Activated T-cell treated with anti-CD3 and anti-CD28 coated beads, Interleukin-2, amount 50 U/mL, for 4 hours (primary cell): ENCODE measurements around the gene TBXT. TPM values are rescaled to one million over a fixed set of nuclear protein-coding genes. Genes with fewer than 3 reads are reported as not detected.
"Not testable (repeated sequence)": the region's sequence is repeated elsewhere in the genome, so short reads cannot be mapped to it uniquely, and the experiment has no call there.

Experiments used
- ATAC-seq, 2 donors: fragments of 200-7000 bp; cut with Tn5 transposase; one replicate each; pipeline ENCODE4 v1.10.0; 2021
- DNase-seq: peaks from one replicate; pipeline ENCODE4 v3.0.0-alpha.2; 2020
- H3K27me3 Mint-ChIP-seq: one replicate; pipeline ENCODE4 v1.8.0; 2021; ENCODE audit warnings: low read depth, mixed read lengths
- H3K36me3 Mint-ChIP-seq: one replicate; pipeline ENCODE4 v1.8.0; 2022; ENCODE audit warnings: mixed read lengths; ENCODE audit not compliant: insufficient read depth
- H3K4me1 Mint-ChIP-seq: one replicate; pipeline ENCODE4 v1.8.0; 2021; ENCODE audit warnings: low read depth, mixed read lengths
- H3K4me3 Mint-ChIP-seq: one replicate; pipeline ENCODE4 v1.8.0; 2021; ENCODE audit warnings: mild to moderate bottlenecking, moderate library complexity, mixed read lengths
- H3K9me3 Mint-ChIP-seq: one replicate; pipeline ENCODE4 v1.8.0; 2021; ENCODE audit warnings: mixed read lengths
- total RNA-seq, 3 donors: library from RNA; stranded (reverse); gene quantifications; one replicate each; pipeline ENCODE4 v1.2.1, GENCODE V29; 2021

Gene TBXT
- total RNA-seq, 3 donors from 2014 or later: not detected

GRCh38 chr6:166162599-166163342 lies 4.9 kb downstream of the TBXT start:
- Mint-ChIP-seq H3K36me3 (no peaks in the 10 kb centered on the region), H3K4me1 (peaks cover 8% of the 10 kb centered on the region), H3K9me3 (no peaks in the 10 kb centered on the region), H3K27me3 (peaks cover 52% of the 10 kb centered on the region), H3K4me3 (no peak overlapping the region)
- ATAC-seq: peak; percentile 61 to 67
- DNase-seq: no peak

GRCh38 chr6:166157930-166158617 lies 9.6 kb downstream of the TBXT start:
- ATAC-seq (no peak), DNase-seq (no peak)
- Mint-ChIP-seq H3K36me3 (no peaks in the 10 kb centered on the region), H3K4me3 (no peak overlapping the region), H3K4me1 (no peaks in the 10 kb centered on the region), H3K9me3 (no peaks in the 10 kb centered on the region), H3K27me3 (peaks cover 15% of the 10 kb centered on the region)

GRCh38 chr6:166156942-166157341 lies 10.7 kb downstream of the TBXT start:
- no peaks in the 10 kb centered on the region for H3K4me1 Mint-ChIP-seq
- H3K27me3 Mint-ChIP-seq: peaks cover 8% of the 10 kb centered on the region
- ATAC-seq: no peak
- DNase-seq: no peak
- H3K36me3 Mint-ChIP-seq: no peaks in the 10 kb centered on the region
- H3K9me3 Mint-ChIP-seq: peaks cover under 1% of the 10 kb centered on the region
- no peak overlapping the region for H3K4me3 Mint-ChIP-seq

- Mint-ChIP-seq H3K36me3 (no peaks in the 10 kb centered on the region), H3K4me1 (no peaks in the 10 kb centered on the region), H3K27me3 (peaks cover 13% of the 10 kb centered on the region), H3K9me3 (peaks cover 10% of the 10 kb centered on the region), H3K4me3 (no peak overlapping the region)
- ATAC-seq: no peak
- no peak for DNase-seq
Observed at GRCh38 chr6:166153966-166154365, 13.7 kb downstream of the TBXT start.

GRCh38 chr6:166152660-166153059 lies 15.0 kb downstream of the TBXT start:
- Mint-ChIP-seq H3K4me1 (no peaks in the 10 kb centered on the region), H3K4me3 (no peak overlapping the region), H3K27me3 (peaks cover 20% of the 10 kb centered on the region), H3K9me3 (peaks cover 10% of the 10 kb centered on the region), H3K36me3 (no peaks in the 10 kb centered on the region)
- ATAC-seq: no peak
- DNase-seq: no peak

GRCh38 chr6:166151798-166152197 lies 15.9 kb downstream of the TBXT start:
- no peaks in the 10 kb centered on the region for H3K4me1 Mint-ChIP-seq
- DNase-seq: no peak
- H3K4me3 Mint-ChIP-seq: no peak overlapping the region
- ATAC-seq: no peak
- no peaks in the 10 kb centered on the region for H3K36me3 Mint-ChIP-seq
- peaks cover 10% of the 10 kb centered on the region for H3K9me3 Mint-ChIP-seq
- peaks cover 22% of the 10 kb centered on the region for H3K27me3 Mint-ChIP-seq

- DNase-seq (no peak), ATAC-seq (no peak)
- Mint-ChIP-seq H3K27me3 (peaks cover 20% of the 10 kb centered on the region), H3K4me3 (no peak overlapping the region), H3K9me3 (no peaks in the 10 kb centered on the region), H3K4me1 (no peaks in the 10 kb centered on the region), H3K36me3 (no peaks in the 10 kb centered on the region)
Observed at GRCh38 chr6:166145751-166146150, 21.9 kb downstream of the TBXT start.

- H3K4me1 Mint-ChIP-seq: no peaks in the 10 kb centered on the region
- H3K27me3 Mint-ChIP-seq: peaks cover 10% of the 10 kb centered on the region
- no peak overlapping the region for H3K4me3 Mint-ChIP-seq
- no peaks in the 10 kb centered on the region for H3K9me3 Mint-ChIP-seq
- no peak for DNase-seq
- H3K36me3 Mint-ChIP-seq: no peaks in the 10 kb centered on the region
- ATAC-seq: no peak
Observed at GRCh38 chr6:166143011-166143410, 24.6 kb downstream of the TBXT start.

- H3K4me1 Mint-ChIP-seq: no peaks in the 10 kb centered on the region
- H3K27me3 Mint-ChIP-seq: peaks cover 41% of the 10 kb centered on the region
- H3K4me3 Mint-ChIP-seq: no peak overlapping the region
Observed at GRCh38 chr6:166127624-166128472, 39.8 kb downstream of the TBXT start.

GRCh38 chr6:166123115-166123514 lies 44.5 kb downstream of the TBXT start:
- ATAC-seq, H3K4me3 Mint-ChIP-seq, H3K9me3 Mint-ChIP-seq, H3K36me3 Mint-ChIP-seq, H3K4me1 Mint-ChIP-seq, DNase-seq: not testable (repeated sequence)
- peaks cover 25% of the 10 kb centered on the region for H3K27me3 Mint-ChIP-seq

More at GRCh38 chr6:166127624-166128472, 39.8 kb downstream of the TBXT start:
- DNase-seq (no peak), ATAC-seq (no peak)
- no peaks in the 10 kb centered on the region for H3K9me3 Mint-ChIP-seq
- H3K36me3 Mint-ChIP-seq: no peaks in the 10 kb centered on the region

GRCh38 chr6:166121726-166122125 lies 45.9 kb downstream of the TBXT start:
- no peaks in the 10 kb centered on the region for H3K9me3 Mint-ChIP-seq
- H3K27me3 Mint-ChIP-seq: peaks cover 17% of the 10 kb centered on the region
- DNase-seq (no peak), ATAC-seq (no peak)
- no peaks in the 10 kb centered on the region for H3K4me1 Mint-ChIP-seq
- no peaks in the 10 kb centered on the region for H3K36me3 Mint-ChIP-seq
- no peak overlapping the region for H3K4me3 Mint-ChIP-seq

GRCh38 chr6:166119116-166119911 lies 48.3 kb downstream of the TBXT start:
- no peak for DNase-seq
- peaks cover 10% of the 10 kb centered on the region for H3K27me3 Mint-ChIP-seq
- no peak for ATAC-seq
- H3K4me3 Mint-ChIP-seq: no peak overlapping the region
- no peaks in the 10 kb centered on the region for H3K4me1 Mint-ChIP-seq
- peaks cover 5% of the 10 kb centered on the region for H3K9me3 Mint-ChIP-seq
- no peaks in the 10 kb centered on the region for H3K36me3 Mint-ChIP-seq

- H3K36me3 Mint-ChIP-seq: no peaks in the 10 kb centered on the region
- no peak for ATAC-seq
- H3K4me3 Mint-ChIP-seq: no peak overlapping the region
- peaks cover 5% of the 10 kb centered on the region for H3K9me3 Mint-ChIP-seq
- DNase-seq: no peak
- H3K4me1 Mint-ChIP-seq: no peaks in the 10 kb centered on the region
- peaks cover 17% of the 10 kb centered on the region for H3K27me3 Mint-ChIP-seq
Observed at GRCh38 chr6:166115609-166116008, 52.0 kb downstream of the TBXT start.

GRCh38 chr6:166112580-166112979 lies 55.1 kb downstream of the TBXT start:
- ATAC-seq: no peak
- H3K4me1 Mint-ChIP-seq: no peaks in the 10 kb centered on the region
- H3K9me3 Mint-ChIP-seq: peaks cover 5% of the 10 kb centered on the region
- H3K36me3 Mint-ChIP-seq: no peaks in the 10 kb centered on the region
- no peak overlapping the region for H3K4me3 Mint-ChIP-seq
- H3K27me3 Mint-ChIP-seq: peaks cover 31% of the 10 kb centered on the region
- no peak for DNase-seq
